Fibroblast of lung (primary cell): ENCODE data around the gene AKNA. TPM values are rescaled to one million over a fixed set of nuclear protein-coding genes. Genes with fewer than 3 reads are reported as not detected.
A peak's percentile ranks its signal among the peaks of the same experiment; 100 is the strongest.

ENCODE experiments used
- DNase-seq, 2 donors: peaks; one replicate each; pipeline versions ENCODE4 v3.0.0 to v3.0.0-alpha.2; 2010; ENCODE audit warnings: low read depth in 2 of 2
- H2AFZ ChIP-seq: 2 replicates; pipeline ENCODE4 v1.5.1; 2012; ENCODE audit warnings: low read length, control low read depth, inconsistent platforms
- H3K27ac ChIP-seq: 2 replicates; pipeline ENCODE4 v1.5.1; 2011; ENCODE audit warnings: low read length, control low read depth; ENCODE audit not compliant: insufficient read depth
- H3K27me3 ChIP-seq: 2 replicates; pipeline ENCODE4 v1.5.1; 2011; ENCODE audit warnings: mild to moderate bottlenecking, low read length; ENCODE audit not compliant: control insufficient read depth, insufficient read depth
- H3K36me3 ChIP-seq: 2 replicates; pipeline ENCODE4 v1.5.1; 2011; ENCODE audit warnings: low read length; ENCODE audit not compliant: control insufficient read depth, insufficient read depth
- H3K4me1 ChIP-seq: 2 replicates; pipeline ENCODE4 v1.5.1; 2011; ENCODE audit warnings: low read length; ENCODE audit not compliant: control insufficient read depth, insufficient read depth; ENCODE audit errors: extremely low read depth
- H3K4me2 ChIP-seq: 2 replicates; pipeline ENCODE4 v1.5.1; 2011; ENCODE audit warnings: low read length, control low read depth; ENCODE audit not compliant: insufficient read depth; ENCODE audit errors: extremely low read depth
- H3K4me3 ChIP-seq, 4 experiments: fragments of 200-600 bp in 1 of 4; sonication (generic) in 1 of 4; replicated peaks in 1 of 4; 2 replicates each; pipeline ENCODE4 v1.5.1; 2011 to 2016; ENCODE audit warnings: low read length in 4 of 4, low read depth in 3 of 4, mild to moderate bottlenecking in 3 of 4, control low read depth in 2 of 4, inconsistent platforms in 1 of 4, mixed read lengths in 1 of 4; ENCODE audit not compliant: insufficient read depth in 1 of 4; ENCODE audit errors: control extremely low read depth in 1 of 4
- H3K79me2 ChIP-seq: 2 replicates; pipeline ENCODE4 v1.5.1; 2012; ENCODE audit warnings: mild to moderate bottlenecking, low read length, inconsistent platforms; ENCODE audit not compliant: control insufficient read depth, insufficient read depth
- H3K9ac ChIP-seq: 2 replicates; pipeline ENCODE4 v1.5.1; 2011; ENCODE audit warnings: mild to moderate bottlenecking, low read length, control low read depth; ENCODE audit not compliant: insufficient read depth
- H3K9me3 ChIP-seq: 2 replicates; pipeline ENCODE4 v1.5.1; 2012; ENCODE audit warnings: low read depth, low read length; ENCODE audit not compliant: control insufficient read depth, insufficient read depth
- H4K20me1 ChIP-seq: 2 replicates; pipeline ENCODE4 v1.5.1; 2011; ENCODE audit warnings: low read length; ENCODE audit not compliant: control insufficient read depth, insufficient read depth; ENCODE audit errors: extremely low read depth
- CTCF ChIP-seq, 2 donors: IDR thresholded peaks in 1 of 2; conservative IDR thresholded peaks in 1 of 2; 1 replicate in 1 of 2; 2 replicates in 1 of 2; pipeline ENCODE4 v1.5.1; 2011 to 2012; ENCODE audit warnings: low read length in 2 of 2, control low read depth in 1 of 2, inconsistent platforms in 1 of 2, low read depth in 1 of 2, mild to moderate bottlenecking in 1 of 2
- EZH2 ChIP-seq: IDR thresholded peaks from 2 replicates; pipeline ENCODE4 v1.5.1; 2012; ENCODE audit warnings: low read length, control low read depth, mild to moderate bottlenecking; ENCODE audit errors: missing control alignments
- polyA plus RNA-seq, 2 donors: library from polyadenylated mRNA; depleted of rRNA in 1 of 2; stranded (reverse) in 1 of 2; unstranded in 1 of 2; fragments of >200 nt; gene quantifications; 2 replicates each; pipeline ENCODE4 v1.2.1, GENCODE V29; 2011 to 2012; ENCODE audit warnings: missing spikeins in 1 of 2
- total RNA-seq: library from RNA; depleted of rRNA; stranded (reverse); fragments of >200 nt; gene quantifications from 2 replicates; pipeline ENCODE4 v1.2.1, GENCODE V29; 2014

The AKNA gene
- total and polyA plus RNA-seq, 2 donors (not counting 1 experiment from before 2014, with no cell fraction given) = 5.6 to 19.3 TPM

DNA sequence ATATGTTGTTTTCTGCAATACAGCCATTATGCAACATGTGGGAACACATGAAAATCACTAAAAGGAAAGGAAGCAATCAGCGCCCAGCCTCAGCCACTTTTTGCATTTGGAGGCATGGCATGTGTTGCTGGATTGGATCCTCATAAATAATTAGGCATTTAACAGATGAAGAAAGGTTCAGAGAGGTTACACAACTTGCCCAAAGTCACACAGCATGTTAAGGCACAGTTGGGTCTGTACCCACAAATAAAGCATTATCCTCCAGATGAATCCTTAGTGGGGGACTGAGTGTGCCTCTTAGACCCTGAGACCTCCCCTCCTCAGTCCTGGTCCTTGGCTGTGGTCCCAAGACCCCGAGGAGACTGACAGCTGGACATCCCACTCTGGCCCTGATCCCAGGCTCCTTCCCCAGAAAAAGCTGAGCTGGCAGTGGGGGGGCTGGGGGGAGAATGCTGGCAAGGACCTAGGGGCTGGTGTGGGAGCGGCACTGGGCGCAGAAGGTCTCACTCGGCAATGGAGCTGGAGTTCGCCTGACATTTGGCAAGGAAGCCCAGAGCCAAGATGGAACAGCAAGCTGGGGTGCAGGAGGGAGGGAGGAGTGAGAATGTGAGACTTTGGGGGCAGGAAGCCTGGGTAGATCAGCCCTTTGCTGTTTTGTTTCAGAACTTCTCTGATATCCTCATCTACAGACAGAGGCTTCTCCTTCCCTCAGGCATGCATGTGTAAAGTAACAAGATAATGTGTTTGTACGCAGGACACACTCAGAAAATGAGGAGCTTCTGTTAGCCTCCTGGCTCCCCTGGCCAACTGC, 6.9 kb upstream of the AKNA start:
- H3K9ac ChIP-seq = no peak overlapping the region
- no peaks in the 10 kb centered on the region for H3K36me3 ChIP-seq
- TF ChIP-seq EZH2 (no peak), CTCF (conservative IDR thresholded peaks at IDR 0.05 in 1 of 2, IDR thresholded peaks at IDR 0.05 in 1 of 2; ENCODE audit: low read depth in 1 of 2, low read length in 2 of 2) (no peak)
- H2AFZ ChIP-seq = no peak overlapping the region
- H3K79me2 ChIP-seq = no peaks in the 10 kb centered on the region
- H3K27ac ChIP-seq = no peak overlapping the region
- no peaks in the 10 kb centered on the region for H4K20me1 ChIP-seq
- no peaks in the 10 kb centered on the region for H3K9me3 ChIP-seq
- H3K27me3 ChIP-seq = no peaks in the 10 kb centered on the region
- no peak overlapping the region for H3K4me2 ChIP-seq
- peak in 1 of 2 donors; percentile 34 for DNase-seq
- peaks cover 2% of the 10 kb centered on the region for H3K4me1 ChIP-seq
- peak overlapping the region in 2 of 4 experiments; percentile 6 to 50 for H3K4me3 ChIP-seq

- no peaks in the 10 kb centered on the region for H3K27me3 ChIP-seq
- TF ChIP-seq CTCF (conservative IDR thresholded peaks at IDR 0.05 in 1 of 2, IDR thresholded peaks at IDR 0.05 in 1 of 2; ENCODE audit: low read depth in 1 of 2, low read length in 2 of 2) (no peak), EZH2 (no peak)
- H3K4me3 ChIP-seq = no peak overlapping the region
- no peak overlapping the region for H3K9ac ChIP-seq
- H3K9me3 ChIP-seq = no peaks in the 10 kb centered on the region
- no peak overlapping the region for H2AFZ ChIP-seq
- H3K4me2 ChIP-seq = no peak overlapping the region
- no peak overlapping the region for H3K27ac ChIP-seq
- peaks cover 7% of the 10 kb centered on the region for H3K4me1 ChIP-seq
- no peaks in the 10 kb centered on the region for H3K79me2 ChIP-seq
- peak in 1 of 2 donors; percentile 58 for DNase-seq
- no peaks in the 10 kb centered on the region for H4K20me1 ChIP-seq
- H3K36me3 ChIP-seq = no peaks in the 10 kb centered on the region
Measured at GRCh38 chr9:114392749-114393112, 4.9 kb upstream of the AKNA start.

DNA sequence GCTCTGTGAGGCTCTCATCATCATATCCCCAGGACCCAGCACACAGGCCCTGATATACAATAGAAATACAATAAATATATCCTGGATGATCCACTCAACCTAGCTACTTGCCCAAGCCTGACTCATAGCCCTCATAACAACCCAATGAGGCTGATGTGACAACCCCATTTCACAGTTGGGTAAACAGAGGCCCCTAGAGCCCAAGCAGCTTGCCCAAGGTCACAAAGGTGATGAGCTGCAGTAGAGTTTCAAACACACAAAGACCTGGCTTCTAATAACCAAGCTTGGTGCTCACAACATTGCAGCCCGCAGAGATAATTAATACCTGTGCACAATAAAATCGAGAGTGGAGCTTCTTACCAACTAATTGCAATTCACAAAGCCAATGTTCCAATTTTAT, 3.2 kb upstream of the AKNA start:
- H3K9ac ChIP-seq = no peak overlapping the region
- no peak overlapping the region for H2AFZ ChIP-seq
- H3K4me2 ChIP-seq = no peak overlapping the region
- H3K27me3 ChIP-seq = no peaks in the 10 kb centered on the region
- no peaks in the 10 kb centered on the region for H3K9me3 ChIP-seq
- H3K4me1 ChIP-seq = peaks cover 12% of the 10 kb centered on the region
- no peaks in the 10 kb centered on the region for H4K20me1 ChIP-seq
- TF ChIP-seq EZH2 (no peak), CTCF (conservative IDR thresholded peaks at IDR 0.05 in 1 of 2, IDR thresholded peaks at IDR 0.05 in 1 of 2; ENCODE audit: low read depth in 1 of 2, low read length in 2 of 2) (no peak)
- H3K27ac ChIP-seq = no peak overlapping the region
- peaks cover 11% of the 10 kb centered on the region for H3K79me2 ChIP-seq
- H3K36me3 ChIP-seq = no peaks in the 10 kb centered on the region
- H3K4me3 ChIP-seq = no peak overlapping the region
- DNase-seq = no peak
